Measurements from ENCODE around the gene HOXB7. TPM values are rescaled to one million over a fixed set of nuclear protein-coding genes. Genes with fewer than 3 reads are reported as not detected.

HOXB7 gene
- total RNA-seq, 1 donor from 2014 or later = 0.30 TPM

DNA sequence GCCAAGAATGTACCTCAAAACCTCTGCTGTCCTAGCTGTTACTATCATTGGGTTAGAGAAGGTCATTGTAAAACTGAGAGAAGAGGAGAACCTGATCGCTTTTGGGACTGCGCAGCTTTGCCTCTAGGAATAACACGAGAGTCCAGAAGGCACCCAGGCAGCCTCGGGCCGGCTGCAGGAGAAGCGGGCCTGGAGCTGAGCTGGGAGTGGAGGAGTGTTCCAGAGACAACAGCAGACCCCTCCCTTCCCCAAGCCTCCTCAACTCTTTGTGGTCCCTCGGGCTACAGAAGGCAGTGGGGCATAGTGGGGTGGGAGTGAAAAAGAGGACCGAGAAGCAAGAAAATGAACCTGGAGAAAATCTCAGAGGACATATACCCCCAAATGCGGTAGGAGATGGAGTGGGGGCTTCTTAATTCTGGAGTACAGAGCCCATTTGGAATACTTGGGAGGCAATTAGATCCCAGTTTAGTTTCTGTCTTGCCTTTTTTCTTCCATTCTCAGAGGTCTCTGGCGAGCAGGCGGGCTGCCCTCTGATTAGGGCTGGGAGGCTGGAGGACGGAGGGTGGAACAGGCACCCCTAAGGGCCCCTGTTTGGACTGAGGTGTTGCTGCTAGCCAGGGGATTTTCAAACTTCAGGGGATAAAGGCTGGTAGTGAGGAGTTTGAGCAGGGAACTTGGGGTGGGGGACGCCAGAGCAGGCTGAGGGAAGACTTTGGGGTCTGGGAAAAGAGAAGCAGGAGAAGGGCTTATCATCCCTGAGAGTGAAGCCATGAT lies 52.6 kb downstream of the HOXB7 start:
- no peak for DNase-seq
- Mint-ChIP-seq H3K9me3 (no peaks in the 10 kb centered on the region), H3K36me3 (ENCODE audit: low read depth) (peaks cover 17% of the 10 kb centered on the region), H3K27ac (no peak overlapping the region), H3K27me3 (peaks cover 42% of the 10 kb centered on the region), H3K4me1 (peaks cover 19% of the 10 kb centered on the region), H3K4me3 (no peak overlapping the region)
- intact Hi-C loops (cut with micrococcal nuclease) = no loop called here

Other genes with a start within 250 kb of the HOXB7 start
- 59.3 and 63.1 TPM in 2 replicates for gene SKAP1, start 180.8 kb downstream of the HOXB7 start, total RNA-seq
- not detected in 2 replicates for gene HOXB1, start 80.0 kb downstream of the HOXB7 start, total RNA-seq
- 26.0 and 28.1 TPM in 2 replicates for gene HOXB2, start 65.9 kb downstream of the HOXB7 start, total RNA-seq
- gene HOXB4, start 32.7 kb downstream of the HOXB7 start, total RNA-seq = 3.1 and 3.6 TPM in 2 replicates
- gene HOXB3, start 20.8 kb downstream of the HOXB7 start, total RNA-seq = 3.6 and 3.7 TPM in 2 replicates
- gene HOXB5, start 17.2 kb downstream of the HOXB7 start, total RNA-seq = not detected in 2 replicates
- 0.33 and 0.36 TPM in 2 replicates for gene HOXB6, start 6.0 kb downstream of the HOXB7 start, total RNA-seq
- gene HOXB8, start 4.3 kb upstream of the HOXB7 start, total RNA-seq = not detected in 2 replicates
- 0.21 and 0.30 TPM in 2 replicates for gene HOXB9, start 15.3 kb upstream of the HOXB7 start, total RNA-seq
- gene PRAC1, start 111.5 kb upstream of the HOXB7 start, total RNA-seq = not detected in 2 replicates
- not detected in 2 replicates for gene PRAC2, start 112.2 kb upstream of the HOXB7 start, total RNA-seq
- gene HOXB13, start 117.7 kb upstream of the HOXB7 start, total RNA-seq = not detected in 2 replicates
- not detected in 2 replicates for gene TTLL6, start 206.2 kb upstream of the HOXB7 start, total RNA-seq
- 48.1 and 52.8 TPM in 2 replicates for gene CALCOCO2, start 220.0 kb upstream of the HOXB7 start, total RNA-seq

Data from activated CD4-positive, alpha-beta T cell treated with anti-CD3 and anti-CD28 coated beads, Interleukin-2, amount 10 ng/mL, durations not matched to agents 24 days and 14 days (primary cell).